Smooth muscle cell (in vitro differentiated cells): ENCODE results near the gene LYSMD3. TPM values are rescaled to one million over a fixed set of nuclear protein-coding genes. Genes with fewer than 3 reads are reported as not detected.

ENCODE experiments used
- DNase-seq: peaks from one replicate; lab custom pipeline; 2025; ENCODE audit not compliant: unreplicated experiment; lab: John Stamatoyannopoulos, UW
- H2AFZ ChIP-seq: fragments of 200-600 bp; sonication (generic); 2 replicates; pipeline ENCODE4 v1.6.0; 2016; ENCODE audit warnings: antibody characterized with exemption, low read depth, mild to moderate bottlenecking
- H3F3A ChIP-seq: fragments of 200-600 bp; sonication (generic); 2 replicates; pipeline ENCODE4 v1.6.0; 2017; ENCODE audit warnings: antibody characterized with exemption, low read depth
- H3K27ac ChIP-seq: fragments of 200-600 bp; sonication (generic); 2 replicates; pipeline ENCODE4 v1.5.1; 2016; ENCODE audit warnings: low read depth, mild to moderate bottlenecking
- H3K27me3 ChIP-seq: fragments of 200-600 bp; sonication (generic); 2 replicates; pipeline ENCODE4 v1.6.1; 2016; ENCODE audit warnings: low read depth, mild to moderate bottlenecking
- H3K36me3 ChIP-seq: fragments of 200-600 bp; sonication (generic); 2 replicates; pipeline ENCODE4 v1.5.1; 2016; ENCODE audit warnings: low read depth
- H3K4me1 ChIP-seq: fragments of 200-600 bp; sonication (generic); 2 replicates; pipeline ENCODE4 v1.5.1; 2016; ENCODE audit warnings: low read depth
- H3K4me2 ChIP-seq: fragments of 200-600 bp; sonication (generic); 2 replicates; pipeline ENCODE4 v1.6.0; 2016; ENCODE audit warnings: mild to moderate bottlenecking
- H3K4me3 ChIP-seq: fragments of 200-600 bp; sonication (generic); 2 replicates; pipeline ENCODE4 v1.5.1; 2016; ENCODE audit warnings: mild to moderate bottlenecking
- H3K79me2 ChIP-seq: fragments of 200-600 bp; sonication (generic); 2 replicates; pipeline ENCODE4 v1.6.0; 2016; ENCODE audit warnings: low read depth, mild to moderate bottlenecking
- H3K9ac ChIP-seq: fragments of 200-600 bp; sonication (generic); 2 replicates; pipeline ENCODE4 v1.6.0; 2016; ENCODE audit warnings: low read depth
- H3K9me3 ChIP-seq: fragments of 200-600 bp; sonication (generic); replicated peaks from 2 replicates; pipeline ENCODE4 v1.5.1; 2016; ENCODE audit warnings: low read depth
- H4K20me1 ChIP-seq: fragments of 200-600 bp; sonication (generic); 2 replicates; pipeline ENCODE4 v1.6.0; 2016; ENCODE audit warnings: low read depth
- WGBS: methylation state at CpG from one replicate; pipeline ENCODE4 v1.1.7; 2016; ENCODE audit warnings: low lambda C conversion rate; 5-methylcytosine and 5-hydroxymethylcytosine counted together
- polyA plus RNA-seq: library from polyadenylated mRNA; unstranded; fragments of >200 nt; fragmentation: Nextera tagmentation; extraction: Ambion mirVana; gene quantifications from 2 replicates; pipeline ENCODE4 v1.2.1, GENCODE V29; 2016
- total RNA-seq: library from RNA; depleted of rRNA; stranded (reverse); fragments of >200 nt; gene quantifications from 2 replicates; pipeline ENCODE4 v1.2.3, GENCODE V29; 2014
- TF ChIP-seq, protein P1 (sequence below): fragments of 200-600 bp; sonication (generic); IDR thresholded peaks from 2 replicates; pipeline ENCODE4 v1.5.1; 2017; ENCODE audit warnings: borderline replicate concordance, mild to moderate bottlenecking, antibody characterized with exemption; ENCODE audit not compliant: insufficient read depth, poor library complexity, severe bottlenecking

Gene LYSMD3
- total and polyA plus RNA-seq, 2 experiments from 2014 or later: 14.3 to 52.5 TPM

- Histone ChIP-seq H3K9ac (no peak overlapping the region), H3K36me3 (no peaks in the 10 kb centered on the region), H4K20me1 (peaks cover 12% of the 10 kb centered on the region), H3K27ac (no peak overlapping the region), H3K9me3 (no peaks in the 10 kb centered on the region), H3K4me2 (peak overlapping the region; percentile 89), H3K4me1 (peaks cover 13% of the 10 kb centered on the region), H2AFZ (no peak overlapping the region), H3K79me2 (peaks cover 34% of the 10 kb centered on the region), H3K4me3 (peak overlapping the region; percentile 91), H3K27me3 (no peaks in the 10 kb centered on the region), H3F3A (no peaks in the 10 kb centered on the region)
- TF ChIP-seq, protein P1, sequence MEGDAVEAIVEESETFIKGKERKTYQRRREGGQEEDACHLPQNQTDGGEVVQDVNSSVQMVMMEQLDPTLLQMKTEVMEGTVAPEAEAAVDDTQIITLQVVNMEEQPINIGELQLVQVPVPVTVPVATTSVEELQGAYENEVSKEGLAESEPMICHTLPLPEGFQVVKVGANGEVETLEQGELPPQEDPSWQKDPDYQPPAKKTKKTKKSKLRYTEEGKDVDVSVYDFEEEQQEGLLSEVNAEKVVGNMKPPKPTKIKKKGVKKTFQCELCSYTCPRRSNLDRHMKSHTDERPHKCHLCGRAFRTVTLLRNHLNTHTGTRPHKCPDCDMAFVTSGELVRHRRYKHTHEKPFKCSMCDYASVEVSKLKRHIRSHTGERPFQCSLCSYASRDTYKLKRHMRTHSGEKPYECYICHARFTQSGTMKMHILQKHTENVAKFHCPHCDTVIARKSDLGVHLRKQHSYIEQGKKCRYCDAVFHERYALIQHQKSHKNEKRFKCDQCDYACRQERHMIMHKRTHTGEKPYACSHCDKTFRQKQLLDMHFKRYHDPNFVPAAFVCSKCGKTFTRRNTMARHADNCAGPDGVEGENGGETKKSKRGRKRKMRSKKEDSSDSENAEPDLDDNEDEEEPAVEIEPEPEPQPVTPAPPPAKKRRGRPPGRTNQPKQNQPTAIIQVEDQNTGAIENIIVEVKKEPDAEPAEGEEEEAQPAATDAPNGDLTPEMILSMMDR: no peak
- WGBS: 76% methylated on average over 9 of the region's 9 CpGs
- no peak for DNase-seq
These were observed 1.5 kb upstream of the LYSMD3 start for GRCh38 chr5:90530736-90531487.

GRCh38 chr5:90529939-90530677 is 724 bp upstream of the LYSMD3 start:
- peaks cover 13% of the 10 kb centered on the region for H3K4me1 ChIP-seq
- H3K9me3 ChIP-seq: no peaks in the 10 kb centered on the region
- H3K4me2 ChIP-seq: peak overlapping the region; percentile 89
- H3F3A ChIP-seq: no peaks in the 10 kb centered on the region
- peak overlapping the region; percentile 85 for H3K27ac ChIP-seq
- no peaks in the 10 kb centered on the region for H3K27me3 ChIP-seq
- H3K36me3 ChIP-seq: no peaks in the 10 kb centered on the region
- H4K20me1 ChIP-seq: peaks cover 19% of the 10 kb centered on the region
- no peak for DNase-seq
- 8% methylated on average over 13 of the region's 13 CpGs for WGBS
- TF ChIP-seq, protein P1: peak; percentile 55
- peak overlapping the region; percentile 91 for H3K4me3 ChIP-seq
- H3K9ac ChIP-seq: peak overlapping the region; percentile 97
- H2AFZ ChIP-seq: peak overlapping the region; percentile 99
- peaks cover 34% of the 10 kb centered on the region for H3K79me2 ChIP-seq

DNA sequence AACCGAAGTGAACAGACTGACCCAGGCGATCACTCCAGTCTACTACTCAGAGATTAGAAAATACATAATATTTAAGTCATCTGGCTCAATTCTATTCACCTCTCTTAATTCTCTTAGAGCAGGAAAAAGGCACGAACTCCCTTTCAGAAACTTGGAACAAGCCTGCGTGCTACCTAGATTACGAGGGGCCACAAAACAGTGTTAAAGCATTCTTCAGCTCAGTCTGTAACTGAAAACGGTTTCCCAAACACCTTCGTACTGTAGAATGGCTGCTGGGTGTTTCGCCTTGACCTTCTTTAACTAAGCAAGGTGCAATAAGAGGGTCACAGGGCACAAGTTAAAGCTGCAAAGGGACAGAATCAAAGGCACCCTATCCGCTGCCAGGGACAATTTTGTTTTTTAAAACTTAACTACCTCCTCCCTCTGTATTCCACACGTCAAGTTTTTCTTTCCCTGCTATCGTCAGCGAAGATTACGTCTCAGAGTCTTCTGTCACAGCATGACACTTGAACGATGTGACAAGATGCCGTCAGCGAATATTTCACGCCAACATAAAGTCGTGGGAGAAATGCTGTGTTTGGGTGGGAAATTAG is 687 bp downstream of the LYSMD3 start:
- H2AFZ ChIP-seq: peak overlapping the region; percentile 34
- DNase-seq: no peak
- WGBS: 6% methylated on average over 18 of the region's 18 CpGs

More for the DNA sequence above, 687 bp downstream of the LYSMD3 start:
- H3K4me3 ChIP-seq: peak overlapping the region; percentile 91
- no peaks in the 10 kb centered on the region for H3K27me3 ChIP-seq
- H3K79me2 ChIP-seq: peaks cover 39% of the 10 kb centered on the region
- peaks cover 13% of the 10 kb centered on the region for H3K4me1 ChIP-seq
- H4K20me1 ChIP-seq: peaks cover 28% of the 10 kb centered on the region
- TF ChIP-seq, protein P1: no peak
- H3K27ac ChIP-seq: peak overlapping the region; percentile 85
- H3K9ac ChIP-seq: peak overlapping the region; percentile 97
- H3F3A ChIP-seq: no peaks in the 10 kb centered on the region
- no peaks in the 10 kb centered on the region for H3K9me3 ChIP-seq
- H3K36me3 ChIP-seq: no peaks in the 10 kb centered on the region
- H3K4me2 ChIP-seq: peak overlapping the region; percentile 89
